HG02981 (cell line): ENCODE measurements around the gene HDAC7.

Source experiments
- ATAC-seq: cut with Tn5 transposase; IDR thresholded peaks from one replicate; pipeline ENCODE4 v1.9.1; 2021; ENCODE audit warnings: mild to moderate bottlenecking, moderate library complexity; ENCODE audit not compliant: unreplicated experiment

HDAC7 gene

DNA sequence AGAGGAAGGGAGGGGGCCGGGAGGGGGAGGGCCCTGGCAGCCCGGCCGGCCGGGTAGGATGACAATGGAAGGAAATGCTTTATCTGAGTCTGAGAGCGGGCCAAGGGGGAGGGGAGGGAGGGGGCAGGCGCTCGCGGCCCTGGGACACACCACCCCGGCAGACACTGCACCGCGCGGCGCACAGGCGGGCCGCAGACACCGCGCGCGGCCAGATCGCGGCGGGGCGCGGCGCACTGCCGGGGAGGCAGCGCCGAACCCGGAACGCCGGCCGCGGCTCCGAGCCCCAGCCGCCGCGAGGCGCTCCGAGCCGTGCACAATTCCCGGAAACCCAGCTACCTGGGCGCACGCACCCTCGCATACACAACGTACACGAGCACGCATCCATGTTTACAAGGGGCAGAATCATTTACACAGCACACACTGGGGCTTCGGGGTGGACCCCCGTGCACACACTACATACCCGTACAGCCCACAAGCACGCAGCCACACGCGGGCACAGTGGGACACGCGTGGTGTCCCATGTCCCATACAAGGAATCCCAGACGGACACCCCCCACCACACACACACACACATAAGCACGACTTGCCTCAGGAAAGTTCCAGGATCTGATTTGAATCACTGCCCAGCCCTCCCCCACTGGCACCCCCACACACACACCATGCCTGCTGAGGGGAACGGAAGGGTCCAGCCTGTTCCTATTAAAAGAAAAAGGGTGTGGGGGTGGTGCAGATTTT is at the start of gene HDAC7:
TSS of gene HDAC7 (minus strand) at position 8 of the 735 bp plus-strand sequence. CDS start 118 bp downstream, outside the sequence.
- ATAC-seq, result peak; percentile 44

DNA sequence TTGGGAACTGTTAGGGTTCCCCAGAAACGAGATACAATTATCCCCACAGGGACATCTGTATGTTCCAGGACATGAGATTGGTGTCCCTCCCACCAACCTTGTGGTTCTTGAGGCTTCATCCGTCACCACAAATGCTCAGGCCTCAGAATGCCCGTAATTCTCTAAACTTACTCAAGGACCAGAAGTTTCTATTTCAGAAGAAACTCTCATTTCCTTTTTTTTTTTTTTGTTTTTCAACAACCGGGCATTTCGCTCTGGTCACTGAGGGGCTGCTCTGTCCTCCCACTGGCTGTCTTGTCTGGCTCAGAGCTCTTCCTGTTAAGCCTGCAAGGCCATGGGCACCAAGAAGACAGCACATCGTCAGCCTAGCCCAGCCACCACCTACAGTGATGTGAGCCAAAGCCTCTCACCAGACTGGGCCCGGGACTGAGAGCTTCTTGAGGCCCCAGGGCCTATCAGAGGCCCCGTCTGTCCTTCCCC is 48.9 kb upstream of the HDAC7 start:
- ATAC-seq, result peak; percentile 66

DNA sequence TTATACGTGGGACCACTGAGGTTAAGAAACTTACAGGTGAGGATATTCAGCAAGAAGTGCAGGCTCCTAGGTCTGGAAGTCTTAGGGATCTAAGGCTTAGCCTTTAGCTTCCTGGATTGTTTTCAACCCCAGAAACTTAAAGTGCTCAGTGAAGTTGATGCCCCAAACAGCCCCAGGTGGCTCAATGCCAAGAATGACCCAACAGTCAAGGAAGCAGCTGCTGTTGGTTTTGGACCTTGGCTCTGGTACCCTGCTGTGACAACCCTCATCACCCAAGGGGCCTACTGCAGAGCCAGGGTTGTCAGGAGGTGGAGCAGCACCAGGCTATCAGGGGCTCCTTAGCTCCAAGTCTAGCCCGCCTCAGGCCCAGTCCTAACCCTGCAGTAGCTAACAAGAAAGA is 48.3 kb upstream of the HDAC7 start:
- peak; percentile 14 for ATAC-seq

DNA sequence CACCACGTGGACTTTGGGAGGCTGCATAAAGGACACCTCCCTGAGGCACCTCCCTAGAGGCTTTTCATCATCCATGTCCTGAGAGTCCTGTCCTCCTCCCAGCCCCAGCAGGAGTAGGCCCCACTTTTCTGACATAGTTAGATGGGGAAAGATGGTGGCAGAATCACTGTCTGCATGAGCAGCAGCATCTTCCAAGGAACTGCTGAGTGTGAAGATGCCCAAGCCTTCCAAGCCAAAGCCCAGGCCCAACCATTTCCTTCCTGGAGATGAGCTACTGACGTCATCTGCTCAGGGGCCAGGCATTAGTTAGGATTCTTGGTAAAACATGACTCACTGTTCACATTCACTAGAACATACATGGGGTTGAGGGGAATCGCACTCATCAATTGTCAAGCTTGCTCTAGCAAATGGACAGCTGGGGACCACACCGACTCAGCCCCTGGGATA is 47.8 kb upstream of the HDAC7 start:
- no peak for ATAC-seq

DNA sequence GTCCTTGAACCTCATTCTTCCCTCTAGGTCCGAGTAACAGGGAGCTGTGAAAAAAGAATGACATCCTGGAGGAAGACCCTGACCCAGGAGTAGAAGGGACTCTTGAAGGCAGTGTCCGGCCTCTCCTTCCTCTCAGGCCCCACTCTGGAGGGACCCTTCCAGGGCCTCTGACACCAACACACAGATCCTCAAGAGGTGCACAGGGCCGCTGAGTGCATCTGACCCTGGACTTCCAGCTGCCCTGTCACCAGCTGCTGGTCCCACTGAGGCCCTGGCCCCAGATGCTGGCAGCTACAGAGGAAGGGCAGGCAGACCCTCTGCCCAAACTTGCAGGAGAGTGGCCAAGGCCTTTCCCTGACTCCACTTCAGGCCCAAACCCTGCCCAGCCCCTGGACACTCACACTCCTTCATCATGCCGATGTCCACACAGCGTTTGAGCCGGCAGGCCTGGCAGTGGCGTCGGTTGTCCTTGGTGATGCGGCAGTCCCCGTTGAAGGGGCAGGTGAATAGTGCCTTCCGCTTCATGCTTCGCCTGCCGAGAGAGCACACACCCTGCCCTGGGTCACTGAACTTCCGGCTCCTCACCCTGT is 45.0 kb upstream of the HDAC7 start:
- no peak for ATAC-seq

DNA sequence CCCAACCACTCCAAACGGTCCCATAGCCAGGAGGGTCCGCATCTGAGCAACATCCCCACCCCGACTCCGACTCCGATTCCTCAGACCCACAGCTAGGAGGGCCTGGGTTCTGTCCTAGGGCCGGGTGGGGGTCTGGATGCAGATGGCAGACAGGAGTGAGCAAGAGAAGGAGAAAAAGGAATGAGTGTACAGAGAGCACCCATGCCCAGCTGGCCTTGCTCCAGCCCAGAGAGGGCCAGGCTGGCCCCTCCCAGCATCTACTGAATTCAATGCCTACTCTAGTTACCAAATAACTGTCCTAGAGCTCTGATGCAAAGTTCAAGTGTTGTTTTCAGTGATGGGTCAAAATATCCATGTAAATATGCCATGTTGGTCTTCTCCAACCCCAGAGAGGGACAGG is 44.3 kb upstream of the HDAC7 start:
- ATAC-seq, result no peak

DNA sequence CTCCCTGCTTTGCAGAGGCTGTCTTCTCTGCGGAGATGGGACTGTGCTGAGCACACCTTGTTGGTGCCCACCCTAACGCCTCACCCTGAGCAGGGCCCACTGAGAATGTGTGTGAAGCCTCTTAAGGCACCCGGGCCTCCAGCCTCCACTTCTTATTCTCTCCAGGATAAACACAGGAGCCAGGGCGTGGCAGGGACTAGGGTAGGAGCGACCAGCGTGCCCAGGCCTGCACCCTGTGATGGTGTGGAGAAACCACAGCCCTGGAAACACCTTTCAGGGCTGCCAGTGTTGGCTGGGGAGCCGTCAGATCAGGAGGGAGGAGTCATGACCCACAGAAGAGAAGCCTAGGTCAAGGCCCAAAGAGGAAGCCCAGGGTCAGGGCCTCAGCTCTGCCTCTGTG is 43.8 kb upstream of the HDAC7 start:
- ATAC-seq, result no peak

DNA sequence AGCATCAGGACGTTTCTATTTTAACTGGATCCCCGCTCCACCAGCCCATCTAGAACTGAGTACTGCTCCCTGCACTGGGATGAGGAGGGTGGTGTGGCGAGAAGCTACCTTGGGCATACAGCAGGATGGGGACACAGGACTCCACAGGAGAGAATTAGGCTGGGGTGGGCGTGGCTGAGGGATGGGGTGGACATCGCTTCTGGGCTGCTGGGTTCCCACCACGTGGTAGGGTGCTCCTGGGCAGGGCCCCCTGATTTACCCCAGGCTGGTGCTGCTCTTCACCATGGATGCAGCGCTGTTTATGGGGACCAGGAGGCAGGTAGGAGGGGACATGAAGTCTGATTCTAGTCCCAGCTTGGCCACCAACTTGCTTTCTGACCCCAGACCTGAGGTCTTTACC is 43.2 kb upstream of the HDAC7 start:
- ATAC-seq, result no peak

DNA sequence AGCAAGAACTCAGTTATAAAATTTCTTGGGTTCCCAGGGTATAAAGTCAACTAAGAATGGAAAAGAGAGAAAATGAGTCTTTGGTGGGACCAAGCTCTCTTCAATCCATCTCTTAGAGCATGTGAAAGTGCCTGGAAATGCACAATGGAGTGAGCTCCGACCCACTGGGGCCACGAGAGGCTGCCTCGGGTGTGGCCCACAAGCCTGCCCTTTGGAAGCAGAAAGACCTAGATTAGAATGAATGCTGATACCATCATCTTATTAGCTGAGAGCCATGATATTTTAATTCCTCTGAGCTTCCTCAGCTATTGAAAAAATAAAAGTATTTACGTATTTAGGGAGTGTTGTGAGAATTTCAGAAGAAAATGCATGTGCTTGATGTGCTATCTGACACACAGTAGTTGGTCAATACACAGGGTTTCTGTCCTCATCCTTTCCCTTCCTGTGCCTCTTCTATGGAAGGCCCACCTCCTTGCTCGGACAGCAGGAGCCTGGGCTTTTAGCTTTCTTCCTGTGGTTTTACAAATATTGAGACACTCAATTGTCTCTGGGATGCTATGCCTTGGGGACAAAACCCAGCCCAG is 42.6 kb upstream of the HDAC7 start:
- ATAC-seq, result no peak

DNA sequence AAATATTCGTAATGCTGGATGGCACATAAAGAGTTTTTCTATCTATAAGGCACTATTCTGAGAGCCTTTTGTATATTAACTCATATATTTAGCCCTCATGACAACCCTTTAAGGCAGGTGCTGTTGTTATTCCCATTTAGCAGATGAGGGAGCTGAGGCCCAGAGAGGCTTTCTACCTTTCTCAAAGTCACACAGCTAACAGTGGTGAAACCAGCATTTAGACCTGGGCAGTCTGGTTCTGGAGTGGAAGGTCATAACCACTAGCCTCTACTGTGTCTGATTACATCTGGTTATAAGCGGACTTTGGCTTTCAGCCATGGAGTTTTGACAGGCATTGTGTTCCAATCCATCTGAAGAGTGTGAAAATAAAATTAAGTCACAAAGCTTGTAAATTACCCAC is 41.2 kb upstream of the HDAC7 start:
- no peak for ATAC-seq

DNA sequence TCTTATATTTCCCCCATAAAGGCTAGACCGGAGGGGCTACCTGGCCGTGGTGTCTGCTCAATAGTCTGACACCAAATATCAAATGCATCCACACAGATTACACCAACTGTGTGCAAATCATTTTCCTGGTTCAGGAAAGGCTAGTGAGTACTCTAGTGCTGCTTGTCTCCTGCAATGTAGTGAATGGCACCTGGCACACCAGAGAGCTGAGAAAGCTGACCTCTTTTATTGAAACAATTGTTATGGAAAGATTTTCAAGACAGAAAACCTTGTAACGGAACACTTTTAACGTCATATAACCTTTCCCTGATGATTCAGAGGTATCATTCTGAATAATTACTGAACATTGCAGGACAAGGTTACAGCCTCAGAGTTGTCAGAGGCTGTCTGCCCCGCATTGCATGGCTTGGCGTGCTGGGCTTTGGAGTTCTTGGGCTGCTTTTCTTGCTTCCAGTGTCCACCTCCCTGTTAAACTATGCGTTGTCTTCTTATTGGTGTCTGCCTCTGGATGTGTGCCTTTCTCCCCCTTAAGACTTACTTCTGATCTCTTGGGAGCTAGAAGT is 40.7 kb upstream of the HDAC7 start:
- ATAC-seq, result no peak

DNA sequence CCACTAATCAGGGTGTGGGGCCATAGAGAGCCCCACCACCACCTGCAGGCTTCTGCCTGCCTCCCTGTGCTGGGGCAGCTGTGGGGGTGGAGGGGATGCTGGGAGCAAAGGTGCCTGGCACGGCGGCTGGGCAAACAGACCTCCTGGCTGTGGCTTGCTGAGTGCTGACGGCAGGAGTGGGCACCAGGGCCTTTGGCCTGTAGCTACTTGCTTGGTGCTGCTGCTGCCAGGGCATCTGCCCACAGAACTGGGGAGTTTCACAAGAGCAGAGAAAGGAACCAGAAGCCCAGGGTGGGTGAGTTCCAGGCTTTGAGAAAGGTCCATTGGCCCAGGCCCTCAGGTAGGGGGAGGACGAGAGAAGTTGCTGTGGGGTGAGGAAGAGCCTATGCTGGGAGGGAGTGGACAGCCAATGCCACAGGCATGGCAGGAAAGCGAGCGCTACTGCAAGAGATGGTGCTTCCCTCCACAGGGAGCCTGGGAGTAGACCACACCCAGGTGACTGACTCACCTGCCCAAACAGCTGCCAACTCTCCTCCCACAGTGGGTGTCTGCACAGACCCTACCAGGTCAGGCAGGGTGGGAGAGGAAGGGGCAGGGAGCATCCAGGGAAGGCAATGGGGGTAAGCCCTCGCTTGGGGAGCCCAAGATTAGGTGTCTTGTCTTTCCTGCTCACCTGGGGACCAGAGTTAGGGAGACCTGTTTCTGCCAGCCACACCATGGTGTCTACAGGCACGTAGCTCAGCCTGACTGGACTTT is 39.0 kb upstream of the HDAC7 start:
- ATAC-seq, result no peak

DNA sequence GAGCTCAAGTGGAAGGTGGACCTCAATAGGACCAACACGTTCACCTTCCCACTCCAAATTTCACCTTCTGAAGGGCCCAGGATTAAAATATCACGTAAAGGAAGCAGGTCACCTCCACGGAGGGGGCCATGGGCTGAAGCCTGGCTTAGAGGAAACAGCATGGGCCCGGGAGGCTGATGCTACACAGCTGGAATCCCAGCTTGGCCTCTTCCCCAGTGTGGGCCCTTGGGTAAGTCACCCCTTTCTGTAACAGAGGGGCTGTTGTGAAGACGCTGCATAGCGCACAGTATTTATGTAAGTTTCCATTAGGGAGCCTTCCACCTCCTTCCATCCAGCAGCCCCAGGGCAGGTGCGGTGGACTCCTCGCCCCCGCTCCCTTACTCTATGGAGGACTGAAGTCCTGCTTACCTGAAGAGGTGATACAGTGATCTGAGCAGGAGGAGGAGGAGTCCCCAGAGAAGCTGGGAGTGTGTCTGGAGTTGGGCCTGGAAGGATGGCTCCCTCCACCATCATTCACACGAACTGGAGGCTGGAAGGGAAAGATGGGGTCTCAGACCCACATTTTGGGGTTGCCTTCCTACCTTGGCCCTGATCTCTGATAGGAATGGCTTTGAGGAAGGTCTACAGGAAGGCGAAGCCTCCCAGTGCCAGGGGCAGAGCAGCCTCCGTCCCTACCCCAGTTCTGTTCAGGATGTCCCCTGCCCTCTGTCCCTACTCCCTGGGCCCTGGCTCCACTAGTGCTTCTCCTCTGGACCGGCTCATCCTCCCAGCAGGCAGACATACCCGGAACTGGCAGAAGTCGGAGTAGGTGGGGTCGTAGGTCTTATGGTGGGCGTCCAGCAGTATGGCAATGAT is 37.2 kb upstream of the HDAC7 start:
- no peak for ATAC-seq

DNA sequence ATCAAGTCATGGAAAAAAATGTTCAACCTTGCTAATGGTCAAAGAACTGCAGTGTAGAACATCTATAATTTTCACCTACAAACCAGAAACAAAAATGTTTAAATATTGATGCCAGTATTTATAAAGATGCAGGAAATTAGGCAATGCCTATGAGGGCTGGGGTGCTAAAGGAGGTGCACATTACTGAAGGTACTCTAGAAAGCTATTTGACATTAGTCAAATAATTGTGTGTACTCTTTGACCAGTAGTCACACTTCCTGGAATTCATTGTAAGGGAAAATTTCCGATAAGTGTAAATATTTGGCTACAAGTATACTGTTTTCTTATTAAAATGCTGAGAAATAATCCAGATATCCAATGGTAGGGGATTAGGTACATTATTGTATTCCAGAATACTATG is 36.4 kb upstream of the HDAC7 start:
- no peak for ATAC-seq

DNA sequence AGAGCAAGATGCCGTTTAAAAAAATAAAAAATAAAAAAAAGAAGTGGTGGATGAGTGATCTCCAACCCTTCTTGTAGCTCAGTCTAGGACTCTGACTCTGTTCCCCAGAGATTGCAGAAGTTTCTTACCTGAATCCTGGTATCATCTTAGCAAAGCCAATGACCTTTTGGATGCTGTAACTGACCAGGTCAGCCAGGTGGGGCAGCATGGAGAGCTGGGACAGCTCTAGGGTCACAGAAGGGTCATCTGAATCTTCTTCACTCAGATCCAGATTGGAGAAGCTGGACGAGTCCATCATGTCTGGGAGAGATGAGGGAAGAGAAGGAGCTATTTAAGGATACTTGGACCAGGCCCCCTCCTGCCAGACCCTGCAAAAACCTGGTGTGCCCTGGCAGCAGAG is 35.8 kb upstream of the HDAC7 start:
- no peak for ATAC-seq

DNA sequence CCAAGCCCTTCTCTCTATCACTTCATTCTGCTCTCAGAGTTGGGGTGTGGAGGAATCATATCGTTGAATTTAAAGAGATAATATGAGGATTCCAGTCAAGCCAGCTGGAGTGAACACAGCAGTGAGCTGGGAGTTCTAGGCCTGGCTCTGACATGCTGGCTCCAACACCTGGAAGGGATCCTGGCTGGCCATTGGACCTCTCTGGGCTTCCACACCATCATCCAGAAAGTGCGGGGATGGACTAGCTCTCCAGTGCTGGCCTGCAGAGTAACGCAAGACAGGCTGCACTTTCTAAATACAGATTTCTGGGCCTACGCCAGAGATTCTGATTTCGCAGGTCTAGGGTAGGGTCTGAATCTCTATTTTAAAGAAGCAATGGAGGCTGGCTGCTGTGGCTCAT is 34.8 kb upstream of the HDAC7 start:
- no peak for ATAC-seq

DNA sequence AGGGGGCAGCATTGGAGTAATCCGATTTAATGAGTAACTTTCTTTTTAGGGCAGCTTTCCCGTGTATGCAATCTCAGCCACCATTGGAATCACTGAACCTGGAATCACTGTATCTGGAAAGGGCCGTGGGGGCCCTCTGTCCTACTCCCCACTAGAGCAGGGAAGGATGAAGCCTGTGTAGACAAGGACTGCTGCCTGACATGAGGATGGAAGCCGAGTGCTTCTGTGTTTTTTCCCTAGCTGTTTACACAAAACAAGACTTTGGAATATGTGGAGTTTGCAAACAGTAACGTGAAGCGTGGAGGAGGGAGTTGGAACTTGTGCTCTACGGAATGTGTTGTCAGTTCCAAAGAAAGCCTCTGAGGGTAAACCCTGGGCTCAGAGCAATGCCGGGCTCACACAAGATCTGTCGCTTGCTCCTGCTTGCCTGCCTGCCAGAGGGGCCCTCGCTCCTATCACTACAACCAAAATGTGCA is 32.4 kb upstream of the HDAC7 start:
- no peak for ATAC-seq

DNA sequence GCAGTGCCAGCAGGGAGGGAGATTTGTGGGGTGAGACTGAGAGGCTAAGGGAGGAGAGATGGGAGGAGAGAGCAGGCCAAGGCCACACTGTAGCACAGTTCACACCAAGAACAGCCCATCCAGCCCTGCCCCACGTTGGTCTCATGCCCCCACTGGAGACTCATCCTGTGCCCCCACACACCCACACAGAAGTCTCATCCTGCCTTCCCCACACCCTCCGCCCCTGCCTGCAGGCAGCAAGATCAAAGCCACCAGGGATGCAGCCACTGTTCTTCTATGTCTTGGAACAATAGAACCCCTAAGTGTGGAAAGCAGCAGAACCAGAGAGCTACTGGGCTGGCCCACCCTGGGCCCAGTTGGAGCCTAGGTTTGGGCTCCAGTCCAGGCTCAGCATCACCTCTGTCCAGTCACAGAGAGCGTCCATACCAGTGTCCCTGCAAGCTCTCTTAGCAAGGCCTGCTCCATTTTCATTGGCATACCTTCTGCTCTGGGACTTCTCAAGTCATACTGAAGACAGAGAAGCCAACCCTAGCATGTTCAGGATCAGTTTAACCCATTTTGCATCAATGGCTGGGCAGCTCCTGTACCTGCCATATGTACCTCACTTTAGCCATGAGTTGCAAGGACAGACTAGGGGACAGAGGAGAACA is 31.7 kb upstream of the HDAC7 start:
- no peak for ATAC-seq
